Measurements from ENCODE around the gene REP15.

REP15 gene

GRCh38 chr12:27673101-27673718 is 23.0 kb upstream of the REP15 start:
- H3K27ac ChIP-seq (ENCODE audit: low read length), result no peak overlapping the region
- no peaks in the 10 kb centered on the region for H3K4me1 ChIP-seq (ENCODE audit: control insufficient read depth, low read depth, low read length)
- H3K36me3 ChIP-seq (ENCODE audit: control insufficient read depth, low read depth, low read length), result peaks cover 9% of the 10 kb centered on the region
- H3K27me3 ChIP-seq (ENCODE audit: control insufficient read depth, insufficient read depth, low read length), result no peaks in the 10 kb centered on the region
- H3K4me3 ChIP-seq (ENCODE audit: low read length), result no peak overlapping the region
- H3K9me3 ChIP-seq (ENCODE audit: control insufficient read depth, low read depth, low read length), result no peaks in the 10 kb centered on the region
- H3K9ac ChIP-seq (ENCODE audit: low read length), result no peak overlapping the region

DNA sequence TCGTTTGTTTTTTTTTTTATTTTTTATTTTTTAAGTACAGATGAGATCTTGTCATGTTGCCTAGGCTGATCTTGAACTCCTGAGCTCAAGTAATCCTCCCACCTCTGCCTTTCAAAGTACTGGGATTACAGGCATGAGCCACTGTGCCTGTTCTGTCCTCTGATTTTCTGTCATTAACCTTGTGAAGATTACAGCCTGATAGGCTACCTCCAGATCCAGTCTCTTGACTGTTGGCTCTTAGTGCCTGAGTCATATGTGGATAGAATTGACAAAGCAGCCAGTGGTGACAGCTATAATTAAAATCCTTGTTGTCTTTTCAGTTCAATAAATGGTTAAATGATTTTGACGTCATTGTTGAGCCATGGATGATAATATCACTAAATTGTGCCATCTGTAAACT is 21.3 kb upstream of the REP15 start:
- no peaks in the 10 kb centered on the region for H3K27me3 ChIP-seq (ENCODE audit: control insufficient read depth, insufficient read depth, low read length)
- H3K27ac ChIP-seq (ENCODE audit: low read length), result no peak overlapping the region
- no peak overlapping the region for H3K4me3 ChIP-seq (ENCODE audit: low read length)
- no peak overlapping the region for H3K9ac ChIP-seq (ENCODE audit: low read length)
- H3K36me3 ChIP-seq (ENCODE audit: control insufficient read depth, low read depth, low read length), result peaks cover 9% of the 10 kb centered on the region
- no peaks in the 10 kb centered on the region for H3K4me1 ChIP-seq (ENCODE audit: control insufficient read depth, low read depth, low read length)
- no peaks in the 10 kb centered on the region for H3K9me3 ChIP-seq (ENCODE audit: control insufficient read depth, low read depth, low read length)

- H3K27ac ChIP-seq (ENCODE audit: low read length), result no peak overlapping the region
- H3K9ac ChIP-seq (ENCODE audit: low read length), result no peak overlapping the region
- H3K36me3 ChIP-seq (ENCODE audit: control insufficient read depth, low read depth, low read length), result peaks cover 9% of the 10 kb centered on the region
- H3K9me3 ChIP-seq (ENCODE audit: control insufficient read depth, low read depth, low read length), result no peaks in the 10 kb centered on the region
- no peaks in the 10 kb centered on the region for H3K27me3 ChIP-seq (ENCODE audit: control insufficient read depth, insufficient read depth, low read length)
- H3K4me3 ChIP-seq (ENCODE audit: low read length), result no peak overlapping the region
- no peaks in the 10 kb centered on the region for H3K4me1 ChIP-seq (ENCODE audit: control insufficient read depth, low read depth, low read length)
Measured at GRCh38 chr12:27680619-27681018, 15.6 kb upstream of the REP15 start.

DNA sequence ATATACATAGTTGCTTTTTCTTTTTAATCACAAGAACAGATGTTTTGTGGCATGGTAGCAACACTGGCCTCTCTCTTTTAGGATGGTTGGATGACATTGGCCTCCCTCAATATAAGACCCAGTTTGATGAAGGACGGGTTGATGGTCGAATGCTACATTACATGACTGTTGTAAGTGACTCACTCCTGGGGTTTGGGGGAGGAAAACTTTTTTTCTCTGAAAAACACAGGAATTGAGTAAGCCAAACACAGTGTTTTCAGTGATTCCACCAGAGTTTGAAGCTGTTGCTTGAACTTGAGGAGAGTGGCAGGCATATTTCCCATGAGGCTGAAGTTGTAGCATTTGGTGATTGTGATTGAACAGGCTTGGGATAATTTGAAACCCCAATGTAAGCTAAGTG is 13.7 kb upstream of the REP15 start:
- no peaks in the 10 kb centered on the region for H3K36me3 ChIP-seq (ENCODE audit: control insufficient read depth, low read depth, low read length)
- H3K27me3 ChIP-seq (ENCODE audit: control insufficient read depth, insufficient read depth, low read length), result no peaks in the 10 kb centered on the region
- no peak overlapping the region for H3K4me3 ChIP-seq (ENCODE audit: low read length)
- no peaks in the 10 kb centered on the region for H3K4me1 ChIP-seq (ENCODE audit: control insufficient read depth, low read depth, low read length)
- no peak overlapping the region for H3K9ac ChIP-seq (ENCODE audit: low read length)
- no peak overlapping the region for H3K27ac ChIP-seq (ENCODE audit: low read length)
- H3K9me3 ChIP-seq (ENCODE audit: control insufficient read depth, low read depth, low read length), result no peaks in the 10 kb centered on the region

DNA sequence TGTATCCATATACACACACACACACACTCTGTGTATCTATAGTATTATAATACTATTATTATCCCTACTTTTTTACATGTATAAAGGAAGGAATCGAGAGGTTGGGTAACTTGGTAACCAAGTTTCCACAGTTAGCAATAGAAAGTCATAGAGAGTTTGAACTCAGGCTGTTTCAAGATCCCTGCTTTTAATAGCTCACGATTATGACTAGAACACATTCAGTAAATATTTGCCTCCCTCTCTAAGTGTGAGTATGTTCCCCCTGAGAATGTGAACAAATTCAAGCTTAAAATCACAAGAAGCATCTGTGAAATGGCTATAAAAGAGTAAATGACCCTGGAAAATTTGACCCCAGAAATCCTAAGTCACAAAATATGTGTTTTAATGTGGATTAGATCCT is 11.0 kb upstream of the REP15 start:
- no peak overlapping the region for H3K27ac ChIP-seq (ENCODE audit: low read length)

DNA sequence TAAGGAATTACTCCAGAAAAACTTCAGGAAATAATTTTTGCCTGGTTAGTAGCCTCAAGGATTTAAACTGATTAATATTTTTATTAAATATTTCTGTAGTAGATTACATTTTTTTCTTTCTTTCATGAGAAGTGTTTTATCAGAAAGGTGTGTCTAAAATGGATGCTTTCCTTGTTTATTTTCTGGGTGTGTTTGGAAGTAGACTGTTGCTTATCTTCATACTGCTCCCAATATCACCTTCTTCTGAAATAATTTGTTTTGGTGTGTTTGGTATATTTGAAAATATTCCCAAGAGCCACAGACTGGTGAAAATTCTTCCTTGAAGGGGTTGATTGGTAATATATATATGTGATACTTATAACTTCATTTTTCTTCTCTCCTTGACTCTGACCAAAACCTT is 10.1 kb upstream of the REP15 start:
- no peaks in the 10 kb centered on the region for H3K9me3 ChIP-seq (ENCODE audit: control insufficient read depth, low read depth, low read length)
- H3K4me3 ChIP-seq (ENCODE audit: low read length), result no peak overlapping the region
- no peak overlapping the region for H3K9ac ChIP-seq (ENCODE audit: low read length)
- no peaks in the 10 kb centered on the region for H3K27me3 ChIP-seq (ENCODE audit: control insufficient read depth, insufficient read depth, low read length)
- H3K27ac ChIP-seq (ENCODE audit: low read length), result no peak overlapping the region
- H3K4me1 ChIP-seq (ENCODE audit: control insufficient read depth, low read depth, low read length), result no peaks in the 10 kb centered on the region
- H3K36me3 ChIP-seq (ENCODE audit: control insufficient read depth, low read depth, low read length), result peaks cover 6% of the 10 kb centered on the region

More for the DNA sequence above, 11.0 kb upstream of the REP15 start:
- Histone ChIP-seq H3K9ac (ENCODE audit: low read length) (no peak overlapping the region), H3K4me3 (ENCODE audit: low read length) (no peak overlapping the region), H3K36me3 (ENCODE audit: control insufficient read depth, low read depth, low read length) (peaks cover 6% of the 10 kb centered on the region), H3K9me3 (ENCODE audit: control insufficient read depth, low read depth, low read length) (no peaks in the 10 kb centered on the region), H3K4me1 (ENCODE audit: control insufficient read depth, low read depth, low read length) (no peaks in the 10 kb centered on the region), H3K27me3 (ENCODE audit: control insufficient read depth, insufficient read depth, low read length) (no peaks in the 10 kb centered on the region)

- no peaks in the 10 kb centered on the region for H3K27me3 ChIP-seq (ENCODE audit: control insufficient read depth, insufficient read depth, low read length)
- H3K9me3 ChIP-seq (ENCODE audit: control insufficient read depth, low read depth, low read length), result no peaks in the 10 kb centered on the region
- no peaks in the 10 kb centered on the region for H3K4me1 ChIP-seq (ENCODE audit: control insufficient read depth, low read depth, low read length)
- H3K9ac ChIP-seq (ENCODE audit: low read length), result no peak overlapping the region
- no peak overlapping the region for H3K27ac ChIP-seq (ENCODE audit: low read length)
- no peak overlapping the region for H3K4me3 ChIP-seq (ENCODE audit: low read length)
- peaks cover 18% of the 10 kb centered on the region for H3K36me3 ChIP-seq (ENCODE audit: control insufficient read depth, low read depth, low read length)
Measured at GRCh38 chr12:27688671-27689070, 7.6 kb upstream of the REP15 start.

DNA sequence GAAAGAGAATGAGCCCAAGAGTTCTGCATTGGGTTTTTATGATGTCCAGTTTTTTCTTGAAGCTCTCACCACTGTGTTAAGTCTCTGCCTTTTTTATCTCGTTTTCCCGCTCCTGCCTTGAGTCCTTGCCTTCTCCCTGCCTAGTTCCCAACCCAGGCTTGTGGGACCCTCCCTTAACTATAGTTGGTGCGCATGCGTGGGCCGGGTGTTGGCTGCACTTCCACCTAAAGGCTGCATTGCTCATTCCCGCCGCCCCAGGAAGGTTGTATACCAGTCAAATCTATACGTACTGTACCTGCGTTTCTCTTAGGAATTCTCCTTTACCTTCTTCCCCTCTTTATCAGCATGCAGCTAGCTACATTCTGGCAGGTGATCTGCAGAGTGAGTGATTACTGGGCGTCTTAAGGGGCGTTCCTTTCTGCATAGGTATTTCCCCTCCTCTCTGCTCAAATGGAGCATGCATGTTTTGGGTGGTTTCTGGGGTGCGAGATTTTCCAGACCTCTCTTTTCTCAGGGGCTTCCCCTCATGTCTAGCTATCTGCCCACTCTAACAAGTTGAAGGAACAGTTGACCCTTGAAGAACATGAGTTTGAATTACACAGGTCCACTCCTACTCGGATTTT is 6.6 kb upstream of the REP15 start:
- no peaks in the 10 kb centered on the region for H3K9me3 ChIP-seq (ENCODE audit: control insufficient read depth, low read depth, low read length)
- no peaks in the 10 kb centered on the region for H3K4me1 ChIP-seq (ENCODE audit: control insufficient read depth, low read depth, low read length)
- peaks cover 18% of the 10 kb centered on the region for H3K36me3 ChIP-seq (ENCODE audit: control insufficient read depth, low read depth, low read length)
- H3K27ac ChIP-seq (ENCODE audit: low read length), result no peak overlapping the region
- H3K9ac ChIP-seq (ENCODE audit: low read length), result no peak overlapping the region
- no peak overlapping the region for H3K4me3 ChIP-seq (ENCODE audit: low read length)
- H3K27me3 ChIP-seq (ENCODE audit: control insufficient read depth, insufficient read depth, low read length), result no peaks in the 10 kb centered on the region

DNA sequence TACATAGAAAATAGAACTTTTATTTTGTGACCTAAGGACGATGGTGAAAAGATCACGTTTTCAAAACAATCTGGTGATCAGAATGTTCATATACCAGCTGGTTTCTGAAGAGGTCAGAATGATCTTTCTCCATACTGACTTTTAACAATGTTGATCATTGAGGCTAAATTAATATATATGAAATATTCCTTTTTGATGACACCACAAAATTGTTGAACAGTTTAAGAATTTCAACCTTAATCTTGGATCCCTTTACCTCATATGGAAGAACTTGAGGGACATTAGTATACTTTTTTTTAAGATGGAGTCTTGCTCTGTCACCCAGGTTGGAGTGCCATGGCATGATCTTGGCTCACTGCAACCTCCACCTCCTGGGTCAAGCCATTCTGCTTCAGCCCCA is 2.8 kb upstream of the REP15 start:
- Histone ChIP-seq H3K9me3 (ENCODE audit: control insufficient read depth, low read depth, low read length) (no peaks in the 10 kb centered on the region), H3K9ac (ENCODE audit: low read length) (no peak overlapping the region), H3K27ac (ENCODE audit: low read length) (no peak overlapping the region), H3K4me1 (ENCODE audit: control insufficient read depth, low read depth, low read length) (no peaks in the 10 kb centered on the region), H3K36me3 (ENCODE audit: control insufficient read depth, low read depth, low read length) (peaks cover 16% of the 10 kb centered on the region), H3K4me3 (ENCODE audit: low read length) (no peak overlapping the region), H3K27me3 (ENCODE audit: control insufficient read depth, insufficient read depth, low read length) (no peaks in the 10 kb centered on the region)

DNA sequence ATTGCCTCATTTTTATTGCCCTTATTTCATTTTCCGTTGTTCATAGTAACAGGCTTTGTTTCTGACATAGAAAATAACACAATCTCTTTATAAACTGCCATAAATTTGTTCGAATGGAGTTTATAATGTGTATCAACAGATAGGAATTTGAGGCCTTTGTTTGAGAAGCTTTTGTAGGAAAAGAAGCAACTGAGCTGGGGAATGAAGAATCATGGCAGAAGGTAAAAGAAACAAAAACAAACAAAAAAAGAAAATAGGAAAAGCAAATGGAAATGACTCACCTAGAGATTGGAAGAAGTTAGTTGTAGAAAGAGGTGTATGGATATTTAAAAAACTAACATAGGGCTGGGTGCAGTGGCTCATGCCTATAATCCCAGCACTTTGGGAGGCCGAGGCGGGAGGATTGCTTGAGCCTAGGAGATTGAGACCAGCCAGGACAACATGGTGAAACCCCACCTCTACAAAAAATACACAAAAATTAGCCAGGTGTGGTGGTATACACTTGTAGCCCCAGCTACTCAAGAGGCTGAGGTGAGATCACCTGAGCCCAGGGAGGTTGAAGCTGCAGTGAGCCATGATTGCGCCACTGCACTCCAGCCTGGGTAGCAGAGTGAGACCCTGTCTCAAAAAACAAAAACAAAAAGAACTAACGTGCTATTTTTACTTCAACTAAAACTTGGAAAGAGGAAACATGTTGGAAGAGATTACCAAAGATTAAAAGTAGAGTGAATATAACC is 523 bp upstream of the REP15 start:
- Histone ChIP-seq H3K9ac (ENCODE audit: low read length) (no peak overlapping the region), H3K36me3 (ENCODE audit: control insufficient read depth, low read depth, low read length) (peaks cover 13% of the 10 kb centered on the region), H3K27ac (ENCODE audit: low read length) (no peak overlapping the region), H3K4me3 (ENCODE audit: low read length) (no peak overlapping the region), H3K9me3 (ENCODE audit: control insufficient read depth, low read depth, low read length) (no peaks in the 10 kb centered on the region), H3K27me3 (ENCODE audit: control insufficient read depth, insufficient read depth, low read length) (no peaks in the 10 kb centered on the region), H3K4me1 (ENCODE audit: control insufficient read depth, low read depth, low read length) (no peaks in the 10 kb centered on the region)

GRCh38 chr12:27696864-27697564 is 767 bp downstream of the REP15 start:
- Histone ChIP-seq H3K4me3 (ENCODE audit: low read length) (no peak overlapping the region), H3K4me1 (ENCODE audit: control insufficient read depth, low read depth, low read length) (no peaks in the 10 kb centered on the region), H3K27me3 (ENCODE audit: control insufficient read depth, insufficient read depth, low read length) (no peaks in the 10 kb centered on the region), H3K27ac (ENCODE audit: low read length) (no peak overlapping the region), H3K36me3 (ENCODE audit: control insufficient read depth, low read depth, low read length) (peaks cover 9% of the 10 kb centered on the region), H3K9me3 (ENCODE audit: control insufficient read depth, low read depth, low read length) (no peaks in the 10 kb centered on the region), H3K9ac (ENCODE audit: low read length) (no peak overlapping the region)

Data from iPS-18a (cell line).